Kidney epithelial cell (primary cell): ENCODE measurements around the gene RAI2. TPM values are rescaled to one million over a fixed set of nuclear protein-coding genes. Genes with fewer than 3 reads are reported as not detected.
A peak's percentile ranks its signal among the peaks of the same experiment; 100 is the strongest.
"Not testable (repeated sequence)": the region's sequence is repeated elsewhere in the genome, so short reads cannot be mapped to it uniquely, and the experiment has no call there.

Experiments
- DNase-seq: peaks from one replicate; pipeline ENCODE4 v3.0.0-alpha.2; 2010; ENCODE audit warnings: low read depth
- H3K27me3 ChIP-seq: 2 replicates; pipeline ENCODE4 v1.6.0; 2011; ENCODE audit warnings: low read length; ENCODE audit not compliant: control insufficient read depth, insufficient read depth
- H3K36me3 ChIP-seq: 2 replicates; pipeline ENCODE4 v1.5.1; 2011; ENCODE audit warnings: low read length; ENCODE audit not compliant: control insufficient read depth, insufficient read depth
- H3K4me3 ChIP-seq: 2 replicates; pipeline ENCODE4 v1.5.1; 2011; ENCODE audit warnings: low read depth, mild to moderate bottlenecking, control low read depth, low read length
- total RNA-seq: library from RNA; depleted of rRNA; stranded (reverse); fragments of >200 nt; gene quantifications from 2 replicates; pipeline ENCODE4 v1.2.3, GENCODE V29; 2015
- TF ChIP-seq, protein P1 (sequence below): IDR thresholded peaks from 2 replicates; pipeline ENCODE4 v1.5.1; 2011; ENCODE audit warnings: mild to moderate bottlenecking, moderate library complexity, low read length, control low read depth, inconsistent platforms; ENCODE audit not compliant: insufficient read depth, poor library complexity, severe bottlenecking

RAI2 gene
- total RNA-seq, 1 donor from 2014 or later = 3.2 TPM

GRCh38 chrX:17792826-17793225 lies 68.3 kb downstream of the RAI2 start:
- DNase-seq = no peak
- no peaks in the 10 kb centered on the region for H3K36me3 ChIP-seq
- no peak overlapping the region for H3K4me3 ChIP-seq
- peaks cover 2% of the 10 kb centered on the region for H3K27me3 ChIP-seq
- TF ChIP-seq, protein P1, sequence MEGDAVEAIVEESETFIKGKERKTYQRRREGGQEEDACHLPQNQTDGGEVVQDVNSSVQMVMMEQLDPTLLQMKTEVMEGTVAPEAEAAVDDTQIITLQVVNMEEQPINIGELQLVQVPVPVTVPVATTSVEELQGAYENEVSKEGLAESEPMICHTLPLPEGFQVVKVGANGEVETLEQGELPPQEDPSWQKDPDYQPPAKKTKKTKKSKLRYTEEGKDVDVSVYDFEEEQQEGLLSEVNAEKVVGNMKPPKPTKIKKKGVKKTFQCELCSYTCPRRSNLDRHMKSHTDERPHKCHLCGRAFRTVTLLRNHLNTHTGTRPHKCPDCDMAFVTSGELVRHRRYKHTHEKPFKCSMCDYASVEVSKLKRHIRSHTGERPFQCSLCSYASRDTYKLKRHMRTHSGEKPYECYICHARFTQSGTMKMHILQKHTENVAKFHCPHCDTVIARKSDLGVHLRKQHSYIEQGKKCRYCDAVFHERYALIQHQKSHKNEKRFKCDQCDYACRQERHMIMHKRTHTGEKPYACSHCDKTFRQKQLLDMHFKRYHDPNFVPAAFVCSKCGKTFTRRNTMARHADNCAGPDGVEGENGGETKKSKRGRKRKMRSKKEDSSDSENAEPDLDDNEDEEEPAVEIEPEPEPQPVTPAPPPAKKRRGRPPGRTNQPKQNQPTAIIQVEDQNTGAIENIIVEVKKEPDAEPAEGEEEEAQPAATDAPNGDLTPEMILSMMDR = no peak

DNA sequence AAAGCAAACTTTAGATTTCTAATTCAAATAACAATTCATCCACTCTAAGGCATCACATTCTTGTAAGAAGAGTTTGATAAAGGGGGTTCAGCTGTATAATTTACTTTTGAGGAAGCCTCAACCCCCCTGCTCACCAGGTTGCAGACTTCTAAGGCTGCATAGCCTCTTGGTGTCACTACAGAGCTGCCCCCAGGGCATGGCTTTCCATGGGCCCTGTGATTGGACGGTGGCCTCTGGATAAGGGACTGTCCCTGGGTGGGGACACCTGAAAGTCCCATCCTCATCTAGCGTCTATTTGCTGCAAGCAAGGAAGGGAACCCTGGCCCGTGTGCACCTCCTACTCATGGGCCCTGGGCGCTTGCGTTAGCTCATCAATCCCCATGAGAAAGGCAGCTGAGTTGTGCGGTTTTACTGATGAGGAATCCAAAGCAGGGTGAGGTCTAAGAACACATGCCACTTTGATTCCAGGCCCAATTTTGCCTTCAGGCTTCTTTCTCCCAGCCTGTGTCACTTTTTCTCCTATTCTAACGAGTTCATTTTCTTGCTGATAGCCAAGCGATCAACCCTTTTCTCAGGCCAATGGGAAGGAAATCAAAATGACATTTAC lies 72.0 kb downstream of the RAI2 start:
- no peaks in the 10 kb centered on the region for H3K36me3 ChIP-seq
- no peak for DNase-seq
- no peak overlapping the region for H3K4me3 ChIP-seq
- TF ChIP-seq, protein P1 = no peak
- peaks cover 2% of the 10 kb centered on the region for H3K27me3 ChIP-seq

DNA sequence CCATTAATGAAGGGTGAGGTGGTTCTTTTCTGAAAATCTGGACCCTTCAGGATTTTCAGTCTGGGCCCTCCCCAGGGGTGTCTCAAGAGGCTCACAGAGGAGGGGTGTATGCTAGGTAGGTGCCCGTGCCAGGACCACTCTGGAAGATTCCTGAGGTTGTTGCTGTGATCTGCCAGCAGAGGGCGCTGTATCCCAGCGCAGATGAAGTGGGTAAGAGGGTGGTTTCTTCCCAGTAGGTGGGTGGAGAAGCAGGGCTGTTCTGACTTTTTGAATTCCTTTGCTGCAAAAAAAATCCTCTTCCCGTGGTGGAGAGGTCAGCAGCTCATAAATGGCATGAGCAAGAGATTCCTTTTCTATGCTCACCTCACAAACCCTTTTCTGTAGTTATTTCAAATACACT lies 72.7 kb downstream of the RAI2 start:
- no peaks in the 10 kb centered on the region for H3K36me3 ChIP-seq
- H3K4me3 ChIP-seq = no peak overlapping the region
- DNase-seq = peak; percentile 5
- peaks cover 2% of the 10 kb centered on the region for H3K27me3 ChIP-seq
- TF ChIP-seq, protein P1 = peak; percentile 66

- H3K4me3 ChIP-seq = no peak overlapping the region
- no peak for DNase-seq
- no peaks in the 10 kb centered on the region for H3K36me3 ChIP-seq
- TF ChIP-seq, protein P1 = no peak
- no peaks in the 10 kb centered on the region for H3K27me3 ChIP-seq
These were observed 73.5 kb downstream of the RAI2 start for GRCh38 chrX:17787557-17787956.

GRCh38 chrX:17786554-17787347 lies 74.3 kb downstream of the RAI2 start:
- peak overlapping the region; percentile 19 for H3K4me3 ChIP-seq
- H3K27me3 ChIP-seq, H3K36me3 ChIP-seq, DNase-seq: not testable (repeated sequence)

DNA sequence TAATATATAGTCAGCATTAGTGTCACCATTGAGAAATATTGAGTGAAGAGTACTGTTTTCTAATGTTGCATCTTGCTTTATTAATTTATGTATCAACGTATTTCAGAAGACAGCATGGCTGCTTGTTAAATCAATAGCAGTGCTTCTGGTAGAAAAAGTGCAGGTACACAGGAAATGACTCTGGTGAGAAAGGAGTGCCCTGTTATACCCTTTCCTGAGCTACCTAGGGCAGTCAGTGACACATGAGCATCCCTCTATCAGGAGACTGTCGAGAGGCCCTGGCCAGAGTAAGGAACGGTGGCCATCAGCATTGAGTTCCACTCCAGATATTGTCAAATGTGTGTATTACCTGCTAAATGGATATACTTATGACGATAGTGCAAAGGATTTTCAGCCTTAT lies 81.7 kb downstream of the RAI2 start:
- no peak for DNase-seq
- TF ChIP-seq, protein P1 = no peak
- H3K36me3 ChIP-seq = no peaks in the 10 kb centered on the region
- H3K27me3 ChIP-seq = no peaks in the 10 kb centered on the region
- no peak overlapping the region for H3K4me3 ChIP-seq
